ENCODE data around the gene ANKRD55. TPM values are rescaled to one million over a fixed set of nuclear protein-coding genes. Genes with fewer than 3 reads are reported as not detected.
"Not testable (repeated sequence)": the region's sequence is repeated elsewhere in the genome, so short reads cannot be mapped to it uniquely, and the experiment has no call there.

ANKRD55 gene
- total and polyA plus RNA-seq, 9 donors = 0.05 to 0.25 (median 0.23) TPM; not detected in 6

DNA sequence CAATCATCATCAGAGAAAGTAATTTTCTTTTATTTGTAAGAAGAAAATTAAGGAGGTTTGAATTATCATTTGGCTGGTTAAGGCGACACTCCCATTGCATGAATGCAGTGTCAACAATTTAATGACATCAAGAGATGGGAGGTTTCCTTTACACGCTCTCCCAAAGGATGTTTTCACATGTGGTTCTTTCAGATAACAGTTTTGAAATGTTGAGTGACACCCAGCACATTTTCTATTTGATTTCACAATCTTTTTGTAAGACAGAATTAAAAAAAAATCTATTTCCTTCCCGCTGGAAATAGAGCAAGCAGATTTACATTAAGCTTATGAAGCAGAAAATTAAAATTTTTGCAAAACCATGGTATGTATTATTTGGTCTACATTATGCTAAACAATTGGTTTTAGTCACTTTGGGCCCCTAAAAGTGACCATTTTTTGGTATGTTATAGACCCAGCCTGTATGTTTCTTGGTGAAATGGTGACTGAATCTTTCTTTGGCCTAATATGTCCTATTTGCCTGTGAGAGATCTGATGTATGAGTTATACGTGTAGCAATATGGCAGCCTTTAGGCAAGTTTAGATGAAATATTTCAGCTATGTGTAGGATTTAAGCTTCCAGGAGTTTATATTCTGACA, 18.9 kb upstream of the ANKRD55 start:
- no peaks in the 10 kb centered on the region for H3K9me3 ChIP-seq
- intact Hi-C loops (cut with DNase I) = no loop called here
- no peak overlapping the region for H3K4me3 ChIP-seq
- no peaks in the 10 kb centered on the region for H3K36me3 ChIP-seq
- no peaks in the 10 kb centered on the region for H3K27me3 ChIP-seq
- 86 to 88% (median 87%) methylated on average over 4 of the region's 4 CpGs for WGBS, 3 donors
- no peaks in the 10 kb centered on the region for H3K4me1 ChIP-seq (ENCODE audit: insufficient read depth)
- TF ChIP-seq EP300 (IDR thresholded peaks at IDR 0.05) = no peak
- TF ChIP-seq CTCF (IDR thresholded peaks at IDR 0.05) = no peak
- TF ChIP-seq POLR2A (IDR thresholded peaks at IDR 0.05) = no peak
- no peak overlapping the region for H3K27ac ChIP-seq
- no peak for DNase-seq

GRCh38 chr5:56251440-56251839, 18.3 kb upstream of the ANKRD55 start:
- TF ChIP-seq CTCF (IDR thresholded peaks at IDR 0.05) = no peak
- no peak for TF ChIP-seq EP300 (IDR thresholded peaks at IDR 0.05)
- no peak for TF ChIP-seq POLR2A (IDR thresholded peaks at IDR 0.05)
- Histone ChIP-seq H3K4me3 (no peak overlapping the region), H3K27me3 (no peaks in the 10 kb centered on the region), H3K27ac (no peak overlapping the region), H3K36me3 (no peaks in the 10 kb centered on the region), H3K4me1 (ENCODE audit: insufficient read depth) (no peaks in the 10 kb centered on the region), H3K9me3 (no peaks in the 10 kb centered on the region)
- DNase-seq = no peak
- intact Hi-C loops (cut with DNase I) = no loop called here

DNA sequence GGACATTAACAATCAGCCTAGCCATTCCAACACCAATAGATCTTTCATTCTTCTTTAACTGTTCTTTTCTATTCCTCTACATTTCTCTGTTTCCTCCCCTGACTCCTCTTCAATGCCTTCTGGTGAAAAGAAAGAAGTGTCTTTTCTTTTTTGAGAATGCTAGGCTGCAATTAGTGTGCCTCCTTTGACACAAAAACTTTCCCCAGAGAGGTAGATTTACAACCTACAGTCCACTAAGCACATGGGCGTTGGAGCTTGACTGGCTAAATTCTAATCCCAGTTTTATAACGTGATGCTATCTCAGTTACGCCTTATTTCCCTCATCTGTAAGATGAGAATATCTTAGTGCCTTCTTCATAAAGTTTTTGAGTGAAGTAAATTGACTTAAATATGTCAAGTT, 16.9 kb upstream of the ANKRD55 start:
- Histone ChIP-seq H3K27ac (no peak overlapping the region), H3K4me3 (no peak overlapping the region), H3K36me3 (no peaks in the 10 kb centered on the region), H3K9me3 (no peaks in the 10 kb centered on the region), H3K27me3 (no peaks in the 10 kb centered on the region), H3K4me1 (ENCODE audit: insufficient read depth) (no peaks in the 10 kb centered on the region)
- WGBS, 3 donors = 78 to 88% (median 81%) methylated on average over 3 of the region's 3 CpGs
- intact Hi-C loops (cut with DNase I) = no loop called here
- DNase-seq = no peak
- no peak for TF ChIP-seq CTCF (IDR thresholded peaks at IDR 0.05)
- no peak for TF ChIP-seq POLR2A (IDR thresholded peaks at IDR 0.05)
- TF ChIP-seq EP300 (IDR thresholded peaks at IDR 0.05) = no peak

DNA sequence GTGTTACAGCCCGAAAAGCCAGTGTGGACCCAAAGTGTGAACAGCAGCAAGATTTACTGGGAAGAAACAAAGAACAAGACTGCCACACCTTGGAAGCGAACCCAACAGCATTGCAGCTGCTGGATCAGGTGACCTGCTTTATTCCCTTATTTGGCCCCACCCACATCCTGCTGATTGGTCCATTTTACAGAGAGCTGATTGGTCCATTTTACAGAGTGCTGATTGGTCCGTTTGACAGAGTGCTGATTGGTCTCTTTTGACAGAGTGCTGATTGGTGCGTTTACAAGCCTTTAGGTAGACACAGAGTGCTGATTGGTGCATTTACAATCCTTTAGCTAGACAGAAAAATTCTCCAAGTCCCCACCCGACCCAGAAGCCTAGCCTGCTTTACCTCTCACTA, 16.0 kb upstream of the ANKRD55 start:
- H3K27me3 ChIP-seq; H3K4me1 ChIP-seq (ENCODE audit: insufficient read depth); H3K4me3 ChIP-seq; H3K27ac ChIP-seq; H3K9me3 ChIP-seq; intact Hi-C loops (cut with DNase I); DNase-seq; H3K36me3 ChIP-seq: not testable (repeated sequence)
- 80 to 95% (median 93%) methylated on average over 5 of the region's 5 CpGs for WGBS, 3 donors

GRCh38 chr5:56247592-56247991, 14.5 kb upstream of the ANKRD55 start:
- no peaks in the 10 kb centered on the region for H3K9me3 ChIP-seq
- intact Hi-C loops (cut with DNase I) = no loop called here
- DNase-seq = no peak
- H3K4me3 ChIP-seq = no peak overlapping the region
- no peaks in the 10 kb centered on the region for H3K27me3 ChIP-seq
- WGBS, 3 donors = 5 to 8% (median 7%) methylated on average over 3 of the region's 3 CpGs
- no peak for TF ChIP-seq CTCF (IDR thresholded peaks at IDR 0.05)
- TF ChIP-seq POLR2A (IDR thresholded peaks at IDR 0.05) = no peak
- no peak for TF ChIP-seq EP300 (IDR thresholded peaks at IDR 0.05)
- H3K36me3 ChIP-seq = no peaks in the 10 kb centered on the region
- H3K4me1 ChIP-seq (ENCODE audit: insufficient read depth) = no peaks in the 10 kb centered on the region
- no peak overlapping the region for H3K27ac ChIP-seq
